UCSD-AML1 (cell line): ENCODE results near the gene CCDC82.

ENCODE experiments used
- DNase-seq: peaks from one replicate; lab custom pipeline; 2025; ENCODE audit not compliant: unreplicated experiment; lab: John Stamatoyannopoulos, UW

CCDC82 gene

DNA sequence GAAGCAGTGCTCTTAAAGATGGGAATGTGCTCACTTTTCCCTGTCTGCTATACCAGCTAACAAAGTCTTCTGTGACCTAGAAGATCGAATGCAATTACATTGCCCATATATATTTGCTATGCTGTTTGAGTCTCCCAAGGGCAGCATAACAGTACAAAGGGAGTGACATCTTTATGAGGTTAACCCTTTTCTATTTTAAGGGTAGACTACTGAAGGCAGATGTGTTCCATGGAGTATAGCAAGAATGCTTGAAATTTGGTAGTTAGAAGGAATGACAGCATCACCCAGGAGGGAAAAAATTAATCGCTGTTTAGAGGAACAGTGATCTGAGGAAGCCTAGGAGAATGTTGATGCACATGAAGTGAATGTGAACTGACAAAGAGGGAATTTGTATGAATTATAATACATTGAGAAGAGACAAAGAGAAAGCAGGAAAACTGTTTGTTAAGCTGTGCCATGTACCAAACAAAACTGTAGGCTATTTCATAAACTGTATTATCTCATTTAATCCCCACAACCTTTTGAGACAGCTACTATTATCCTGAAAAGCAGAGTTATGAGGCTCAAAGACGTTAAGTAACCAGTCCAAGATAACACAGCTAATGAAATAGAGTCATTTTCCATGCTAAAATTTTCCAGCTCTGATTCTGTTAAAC, 59.7 kb downstream of the CCDC82 start:
- DNase-seq, result no peak

DNA sequence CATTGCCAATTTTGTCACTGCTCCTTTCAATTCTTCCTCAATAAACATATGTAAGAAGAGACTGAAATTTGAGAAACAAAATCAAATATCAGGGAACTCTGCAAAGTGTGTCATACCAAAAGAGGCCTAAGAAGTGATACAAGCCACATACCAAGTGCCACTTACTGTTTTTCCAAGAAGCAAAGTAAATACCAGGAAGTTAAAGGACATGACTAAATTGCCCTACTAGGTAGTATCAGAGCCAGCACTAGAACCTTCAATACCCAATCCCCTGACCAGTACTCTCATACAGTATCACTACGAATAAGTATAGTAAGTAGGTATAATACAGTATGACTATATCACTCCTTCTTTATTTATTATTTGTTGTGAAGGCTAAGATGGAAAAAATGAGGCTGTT, 60.3 kb downstream of the CCDC82 start:
- no peak for DNase-seq

DNA sequence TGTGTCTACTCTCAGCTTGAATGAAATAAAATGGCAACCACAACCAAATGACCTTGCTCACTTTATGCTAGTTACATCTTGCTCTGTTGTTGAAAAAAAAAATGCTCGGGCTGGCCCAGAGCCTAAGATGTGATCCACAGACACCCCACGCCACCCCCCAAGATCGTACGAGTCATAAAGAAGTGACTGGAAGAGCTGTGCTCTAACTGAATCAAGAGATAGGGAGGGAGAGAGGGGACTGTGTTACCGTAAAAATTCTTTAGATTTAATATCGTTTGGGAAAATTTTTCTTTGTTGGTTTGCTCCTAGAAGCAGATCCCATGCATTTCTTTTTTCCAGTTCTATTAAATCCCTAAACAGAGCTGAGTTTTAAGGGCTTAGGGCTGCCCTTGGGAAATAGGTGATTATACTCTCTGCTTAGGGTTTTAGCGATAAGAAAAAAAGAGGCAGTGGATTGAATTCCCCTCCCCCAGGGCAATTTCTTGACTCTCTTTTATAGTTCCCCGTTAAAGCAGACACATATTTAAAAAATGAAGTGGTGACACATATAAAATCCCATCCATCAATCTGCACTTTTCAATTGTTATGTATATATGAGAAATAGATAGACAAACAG, 61.2 kb downstream of the CCDC82 start:
- DNase-seq, result no peak

DNA sequence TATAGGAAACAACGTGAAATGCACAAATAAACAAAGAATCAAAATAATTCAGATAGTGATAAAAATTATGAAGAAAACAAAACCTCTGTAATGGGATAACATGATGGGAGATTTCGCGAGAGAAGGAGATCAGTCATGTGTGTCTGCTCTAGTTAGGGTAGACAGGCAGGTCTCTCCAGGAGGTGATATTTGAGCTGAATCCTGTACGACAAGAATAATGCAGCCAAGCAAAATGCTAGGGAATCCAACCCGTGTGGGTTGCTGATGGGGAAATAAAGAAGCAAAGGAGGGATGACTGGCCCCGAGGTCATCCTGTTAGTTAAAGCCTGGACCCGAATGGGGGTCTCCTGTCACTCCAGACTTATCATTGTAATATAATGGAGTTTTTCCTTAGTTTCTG, 62.8 kb downstream of the CCDC82 start:
- DNase-seq, result no peak

DNA sequence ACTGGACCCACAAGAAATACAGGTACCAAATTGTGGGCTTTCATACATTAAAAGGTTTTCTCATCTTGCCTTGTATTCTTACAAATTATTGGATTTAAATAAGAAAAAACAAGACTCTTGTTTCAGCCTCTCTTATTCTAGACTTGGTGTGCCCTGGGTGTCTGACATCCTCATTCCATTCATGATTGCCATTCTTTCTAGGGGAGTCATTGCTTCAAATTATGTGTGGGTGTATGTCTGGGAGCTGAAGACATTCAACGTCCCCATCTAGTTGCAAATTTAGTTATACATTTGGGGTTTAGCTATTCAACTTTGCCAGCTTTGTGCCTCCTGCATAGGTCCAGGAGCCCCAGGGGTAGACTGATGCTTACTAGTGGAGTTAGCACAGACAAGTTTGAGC, 64.8 kb downstream of the CCDC82 start:
- DNase-seq, result no peak

DNA sequence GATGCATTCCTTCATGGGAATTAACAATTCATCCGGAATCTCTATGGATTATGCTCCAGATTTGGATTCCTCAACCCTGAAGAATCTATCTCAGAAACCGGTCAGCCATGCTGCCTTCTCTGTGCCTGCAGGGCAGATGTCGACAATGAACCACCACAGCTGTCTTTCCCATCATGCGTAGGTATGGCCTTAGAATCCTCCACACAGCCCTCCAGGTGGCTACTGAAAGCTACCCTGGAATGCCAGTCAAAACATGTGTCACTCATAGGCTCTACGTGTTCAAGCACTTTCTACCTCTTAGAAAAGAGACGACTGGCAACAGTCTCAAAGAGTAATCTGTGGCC, 66.1 kb downstream of the CCDC82 start:
- DNase-seq, result no peak

DNA sequence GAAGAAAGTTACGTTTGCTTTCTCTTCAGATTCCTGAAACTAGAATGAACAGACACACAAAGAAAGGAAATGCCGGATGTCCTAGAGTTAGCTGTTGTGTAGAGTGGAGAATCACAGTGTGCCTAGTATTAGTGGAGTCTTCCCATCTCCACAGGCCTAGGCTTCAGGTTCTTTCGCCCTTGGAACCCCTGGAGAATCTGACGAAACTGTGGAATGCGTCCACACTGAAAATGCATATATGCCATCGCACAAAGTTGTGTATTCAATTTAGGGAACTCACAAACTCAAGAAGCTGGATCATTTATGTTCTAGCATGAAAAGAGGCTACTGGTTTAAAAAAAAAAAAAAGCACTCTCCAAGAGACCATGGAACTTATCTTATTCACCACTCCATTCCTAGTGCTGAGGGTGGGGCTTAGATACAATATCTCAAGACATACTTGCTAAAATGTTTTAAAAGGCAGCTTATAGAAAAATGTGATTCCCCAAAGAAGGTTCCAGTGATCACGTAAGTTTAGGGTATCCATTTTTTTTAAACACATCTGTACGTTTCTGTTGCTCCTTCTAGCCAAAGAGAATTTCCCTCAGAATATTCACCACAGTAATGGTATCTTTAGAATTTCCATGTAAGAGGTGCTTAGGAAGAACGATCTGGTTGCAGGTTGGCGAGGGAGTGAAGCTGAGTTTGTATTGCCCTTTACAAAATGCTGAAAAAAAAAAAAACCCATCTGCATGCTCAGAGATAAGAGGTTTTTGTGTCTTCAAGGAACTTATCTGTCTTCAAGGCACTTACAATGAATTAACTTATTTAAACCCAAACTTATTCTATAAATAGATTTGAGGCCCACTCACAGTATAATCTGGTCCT, 66.7 kb downstream of the CCDC82 start:
- DNase-seq, result no peak

DNA sequence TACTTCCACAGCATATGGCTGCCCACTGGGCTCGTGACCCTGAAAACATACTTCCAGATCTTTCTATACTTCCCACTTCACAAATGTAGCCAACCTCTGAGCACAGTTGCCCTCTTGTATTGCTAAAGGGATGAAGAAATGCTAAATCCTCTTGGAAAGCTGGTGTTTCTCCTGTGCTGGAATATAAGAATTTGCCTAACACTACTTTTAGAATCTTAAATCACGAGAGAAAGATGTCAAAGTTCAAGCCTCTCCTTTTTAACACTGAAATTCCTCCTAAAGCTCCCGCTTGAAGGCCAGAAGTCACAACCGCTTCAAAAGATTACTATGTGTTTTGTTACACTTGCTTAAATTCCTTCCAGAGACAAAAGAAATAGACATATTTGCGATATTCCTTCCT, 68.6 kb downstream of the CCDC82 start:
- no peak for DNase-seq

DNA sequence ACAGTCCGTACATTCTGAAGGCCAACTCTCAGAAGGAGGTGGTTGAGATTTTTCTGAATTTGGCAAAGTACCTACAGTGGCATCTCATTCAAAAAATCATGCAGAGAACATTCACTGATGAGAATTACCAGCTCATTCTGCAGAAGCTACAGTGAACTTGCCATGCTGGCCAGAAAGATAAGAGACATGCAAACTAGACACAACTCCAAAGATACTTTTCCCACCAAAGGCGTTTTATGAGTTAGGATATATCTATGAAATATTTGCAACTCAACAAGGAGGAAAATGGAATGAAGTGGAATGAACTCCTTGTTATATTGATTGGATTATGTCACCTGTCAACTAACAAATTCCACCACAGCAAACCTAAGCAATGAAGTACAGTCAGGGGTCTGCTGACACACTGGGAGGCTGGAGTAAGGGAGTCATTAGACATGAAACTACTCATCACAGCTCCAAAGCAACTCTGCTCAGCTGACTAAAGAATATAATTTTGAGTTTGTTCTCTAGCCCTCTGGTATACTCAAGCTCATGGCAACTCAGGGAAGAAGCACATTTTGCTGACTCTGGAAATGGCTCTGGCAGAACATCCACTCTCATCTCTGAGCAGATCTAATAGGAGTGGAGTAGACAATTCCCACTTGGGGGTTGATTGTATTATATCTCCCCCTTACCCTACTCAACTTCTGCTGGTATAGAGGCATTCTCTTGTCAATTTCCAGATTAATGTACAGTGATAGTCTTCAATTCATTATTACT, 69.6 kb downstream of the CCDC82 start:
- no peak for DNase-seq

DNA sequence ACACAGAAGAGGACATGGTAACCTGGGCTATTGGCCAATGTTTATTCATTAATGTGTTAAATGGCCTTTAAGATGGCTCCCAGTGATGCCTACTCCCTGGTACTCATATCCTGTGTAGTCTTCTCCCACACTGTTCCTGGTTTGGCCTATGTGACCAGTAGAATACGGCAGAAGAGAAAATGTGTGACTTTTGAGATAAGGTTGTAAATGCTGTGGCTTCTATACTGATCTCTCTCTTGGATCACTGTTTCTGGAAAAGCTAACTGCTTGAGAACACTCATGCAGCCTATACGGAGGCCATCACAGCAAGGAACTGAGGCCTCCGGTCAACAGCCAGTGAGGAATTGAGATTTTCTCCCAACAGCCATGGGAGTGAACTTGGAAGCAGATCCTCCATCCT, 70.9 kb downstream of the CCDC82 start:
- no peak for DNase-seq

DNA sequence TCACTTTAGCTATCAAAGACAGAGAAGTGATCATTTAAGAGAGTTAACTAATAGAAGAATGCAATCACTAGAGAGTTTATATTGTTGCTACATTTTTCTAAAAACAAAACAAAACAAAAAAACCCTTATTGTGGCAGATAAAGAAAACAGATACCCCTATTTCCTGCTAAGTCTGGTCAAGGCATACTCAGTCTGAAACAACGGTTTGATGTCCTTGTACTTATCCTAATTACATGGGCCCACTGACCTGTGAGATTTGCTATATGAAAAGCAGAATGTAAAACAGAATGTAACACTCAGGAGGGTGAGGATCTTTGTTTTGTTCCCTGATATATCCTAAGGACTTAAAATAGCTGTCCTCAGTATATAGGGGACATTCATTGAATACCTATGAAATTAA, 71.3 kb downstream of the CCDC82 start:
- DNase-seq, result no peak

DNA sequence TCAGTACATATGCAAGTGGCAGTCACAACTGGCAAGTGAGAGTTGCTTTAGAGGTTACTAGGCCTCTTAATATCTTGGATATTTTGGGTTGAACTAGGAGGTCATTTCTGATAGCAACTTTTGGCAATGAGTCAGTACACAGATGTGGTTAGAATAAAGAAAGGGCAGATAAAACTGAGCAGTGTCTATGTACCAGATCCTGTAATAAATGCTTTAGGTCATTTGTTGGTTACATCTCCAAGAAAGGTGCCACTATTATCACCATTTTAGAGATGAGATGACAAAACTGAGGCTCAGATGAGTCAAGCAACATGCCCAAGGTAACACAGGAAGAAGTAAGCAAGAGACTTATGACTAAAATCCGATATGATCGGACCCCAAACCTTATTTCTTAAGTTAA, 71.7 kb downstream of the CCDC82 start:
- DNase-seq, result no peak

DNA sequence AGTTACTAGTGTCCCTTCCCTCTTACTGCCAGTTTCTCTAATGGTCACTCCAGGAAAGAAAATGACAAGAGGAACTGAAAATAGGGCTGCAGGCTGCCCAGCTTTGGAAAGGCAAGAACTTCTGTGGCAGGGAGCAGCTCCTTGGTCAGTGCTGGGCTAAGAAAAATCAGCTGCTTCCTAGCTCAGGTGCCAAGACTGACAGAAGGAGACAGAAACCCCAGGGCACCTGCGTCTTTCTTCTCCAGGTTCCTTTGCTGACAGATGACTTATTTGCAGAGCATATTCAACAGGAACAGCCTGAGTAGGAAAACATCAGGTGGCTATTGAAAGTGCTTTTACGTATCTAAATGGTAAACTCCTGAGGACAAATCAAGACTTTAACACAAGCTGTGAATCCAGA, 72.1 kb downstream of the CCDC82 start:
- no peak for DNase-seq

DNA sequence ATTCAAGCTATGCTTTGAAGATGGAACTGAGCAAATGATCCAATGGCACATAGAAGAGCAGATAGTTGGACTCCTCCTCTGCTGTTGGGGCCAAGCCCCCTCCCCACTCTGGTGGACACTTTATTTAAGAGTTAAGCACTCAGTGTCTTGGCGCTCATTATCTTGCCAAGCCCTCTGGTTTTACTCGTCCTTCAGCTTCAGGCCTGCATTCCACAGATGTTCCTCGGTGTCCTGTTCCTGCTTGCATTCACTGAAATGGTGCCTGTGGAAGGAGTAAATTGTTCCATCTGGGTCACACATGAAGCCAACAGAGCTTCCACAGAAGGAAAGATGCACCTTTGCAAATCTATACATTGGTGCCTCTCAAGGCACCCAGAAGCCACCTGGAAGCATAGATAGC, 72.8 kb downstream of the CCDC82 start:
- DNase-seq, result no peak

DNA sequence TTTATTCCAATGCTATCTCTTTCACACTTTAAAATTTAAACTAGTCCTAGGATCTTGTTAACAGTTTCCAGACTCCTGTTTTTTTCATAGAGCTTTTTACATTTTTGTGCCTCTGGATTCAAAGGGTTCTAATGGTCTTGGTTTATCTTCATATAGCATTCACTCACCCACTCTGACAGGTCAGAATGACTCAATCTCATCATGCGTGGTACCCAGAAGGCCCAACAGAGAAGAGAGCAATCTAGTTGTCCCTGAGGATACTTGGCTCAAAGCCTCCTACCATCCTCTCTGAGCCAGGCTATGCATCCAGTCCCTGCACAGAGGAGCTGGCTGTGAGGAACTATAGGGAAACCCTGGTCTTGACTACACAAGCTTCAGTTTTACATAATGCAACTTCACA, 74.2 kb downstream of the CCDC82 start:
- no peak for DNase-seq

DNA sequence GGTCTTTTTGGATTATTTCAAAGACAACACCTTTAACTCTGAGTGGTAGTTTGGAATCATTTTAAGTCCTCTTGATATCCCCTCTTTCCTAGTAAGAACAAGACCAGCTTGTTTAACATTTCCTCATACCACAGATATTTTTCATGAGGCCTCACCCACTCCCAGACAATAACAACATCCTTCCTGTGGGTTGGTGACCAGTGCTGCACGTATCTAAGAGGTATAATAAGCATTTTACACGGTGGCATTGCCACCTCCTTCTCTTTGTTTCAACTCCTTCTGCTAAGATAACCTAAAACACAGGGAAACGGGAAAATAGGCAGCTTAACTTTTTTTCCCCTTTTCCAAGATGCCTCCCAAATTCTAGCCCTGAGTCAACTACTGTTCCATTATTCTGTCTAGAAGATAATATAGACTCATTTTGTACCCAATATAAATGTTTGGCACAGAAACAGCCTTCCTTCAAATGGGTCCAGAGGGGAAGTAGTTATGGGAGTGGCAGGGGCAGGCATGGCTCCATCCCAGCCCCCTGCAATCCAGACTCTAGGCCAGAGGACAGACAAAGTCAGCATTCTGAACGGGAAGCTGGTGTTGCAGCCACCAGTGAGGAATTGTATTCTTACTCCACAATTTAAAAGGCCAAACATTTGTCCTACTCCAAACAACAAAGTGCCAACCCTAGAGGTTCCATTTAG, 75.2 kb downstream of the CCDC82 start:
- DNase-seq, result no peak

DNA sequence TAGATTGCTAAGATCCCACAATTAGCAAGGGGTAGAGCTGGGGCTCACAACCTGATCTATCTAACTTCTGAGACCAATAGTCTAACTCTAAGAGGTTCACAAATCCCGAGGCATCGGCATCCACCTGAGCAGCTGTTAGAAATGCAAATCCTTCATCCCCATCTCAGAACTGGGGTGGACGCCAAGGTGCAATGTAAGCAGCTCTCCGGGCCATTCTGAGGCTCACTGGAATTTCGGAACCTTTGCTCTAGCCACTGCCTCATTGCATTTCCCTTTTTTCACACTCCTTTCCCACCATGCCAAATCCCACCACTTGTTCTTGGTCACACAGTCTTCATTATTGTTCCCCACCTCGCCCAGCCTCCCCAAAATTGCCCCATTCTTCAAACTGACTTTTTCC, 76.5 kb downstream of the CCDC82 start:
- DNase-seq, result no peak

DNA sequence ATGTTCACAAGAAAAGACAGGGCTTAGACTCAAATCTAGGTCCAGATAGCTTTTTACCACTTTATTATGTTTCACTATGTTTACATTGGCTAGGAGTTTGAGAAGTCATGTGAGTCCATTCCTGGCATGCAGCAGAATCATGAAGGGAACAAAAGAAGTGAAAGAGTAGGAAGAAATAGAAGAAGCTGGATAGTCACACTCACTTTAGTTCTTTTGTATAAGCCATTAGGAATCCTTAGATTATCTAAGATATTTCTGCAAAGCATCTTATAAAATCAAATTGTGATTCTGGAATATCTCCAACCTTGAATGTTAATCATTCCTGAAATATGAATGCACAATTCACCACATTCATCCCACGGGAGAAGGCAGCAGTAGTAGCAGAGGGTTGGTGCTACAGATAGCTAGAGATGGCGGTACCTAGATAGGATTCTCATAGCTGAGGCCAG, 78.6 kb downstream of the CCDC82 start:
- DNase-seq, result no peak

DNA sequence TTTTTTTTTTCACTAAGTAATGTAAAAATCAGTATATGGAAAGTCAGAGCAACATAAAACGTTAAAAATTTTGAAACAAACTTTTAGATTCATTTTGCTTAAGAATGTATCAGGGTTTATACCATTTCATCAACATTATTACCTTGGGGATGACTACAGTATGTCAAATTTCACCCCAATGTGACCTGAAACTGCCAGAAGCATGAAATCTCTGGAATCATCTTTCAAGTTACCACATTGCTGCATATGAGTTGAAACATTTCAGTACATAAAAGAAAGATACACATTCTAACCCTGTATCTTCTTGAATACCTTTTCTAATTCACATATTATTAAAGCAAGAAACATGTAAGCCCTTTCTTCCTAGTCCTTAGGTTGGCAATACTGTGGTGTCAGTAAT, 79.5 kb downstream of the CCDC82 start:
- no peak for DNase-seq

DNA sequence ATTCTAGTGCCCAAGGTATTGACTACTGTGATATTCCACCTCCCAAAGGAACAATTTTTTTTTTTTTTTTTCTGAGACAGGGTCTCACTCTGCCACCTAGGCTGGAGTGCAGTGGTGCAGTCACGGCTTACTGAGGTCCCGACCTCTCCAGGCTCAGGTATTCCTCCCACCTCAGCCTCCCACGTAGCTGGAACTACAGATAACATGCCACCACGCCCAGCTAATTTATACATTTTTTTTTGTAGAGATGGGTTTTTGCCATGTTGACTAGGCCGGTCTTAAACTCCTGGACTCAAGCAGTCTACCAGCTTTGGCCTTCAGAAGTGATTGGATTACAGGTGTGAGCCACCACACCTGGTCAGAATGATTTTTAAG, 80.1 kb downstream of the CCDC82 start:
- DNase-seq, result no peak

DNA sequence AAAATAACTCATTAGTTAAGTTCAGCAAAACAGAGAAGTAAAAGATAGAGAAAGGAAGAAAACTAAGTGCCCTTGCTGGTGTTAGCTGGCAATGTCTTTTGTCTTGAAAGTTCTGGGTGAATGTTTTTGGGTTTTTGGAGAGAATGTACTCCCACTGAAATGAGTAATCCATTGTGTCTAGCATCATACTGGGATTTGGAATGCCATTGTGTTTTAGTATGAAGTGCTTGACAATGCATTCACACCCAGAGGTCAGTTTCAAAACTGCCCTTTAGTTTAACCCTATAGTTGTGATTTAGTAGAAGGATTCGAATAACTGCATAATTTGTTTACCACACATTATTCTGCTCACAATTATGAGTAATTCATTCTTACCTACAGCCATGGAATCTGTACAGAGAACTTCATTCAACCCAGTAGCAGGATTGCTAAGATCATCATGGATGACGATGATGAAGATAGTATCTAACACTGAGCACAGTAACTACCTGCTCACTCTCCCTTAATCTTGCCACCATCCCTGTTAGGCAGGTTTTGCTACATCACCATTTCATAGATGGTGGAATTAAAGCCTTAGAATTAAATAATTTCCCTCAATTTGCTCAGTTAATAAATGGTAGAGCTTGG, 80.6 kb downstream of the CCDC82 start:
- no peak for DNase-seq
